Hepatocyte (in vitro differentiated cells): ENCODE results near the gene VWA5B1.

Experiments
- EZH2 ChIP-seq: fragments of 200-600 bp; sonication (generic); IDR thresholded peaks from 2 replicates; pipeline ENCODE4 v1.6.1; 2016; ENCODE audit warnings: antibody characterized with exemption, mild to moderate bottlenecking, borderline replicate concordance
- EZH2phosphoT487 ChIP-seq: fragments of 200-600 bp; sonication (generic); IDR thresholded peaks from one replicate; pipeline ENCODE4 v1.6.1; 2018; ENCODE audit warnings: antibody characterized with exemption, mild to moderate bottlenecking, low read depth, moderate library complexity; ENCODE audit not compliant: unreplicated experiment, severe bottlenecking
- TF ChIP-seq, protein P1 (sequence below): fragments of 200-600 bp; sonication (generic); IDR thresholded peaks from 2 replicates; pipeline ENCODE4 v1.5.1; 2016; ENCODE audit warnings: antibody characterized with exemption, mild to moderate bottlenecking; ENCODE audit not compliant: poor library complexity

DNA sequence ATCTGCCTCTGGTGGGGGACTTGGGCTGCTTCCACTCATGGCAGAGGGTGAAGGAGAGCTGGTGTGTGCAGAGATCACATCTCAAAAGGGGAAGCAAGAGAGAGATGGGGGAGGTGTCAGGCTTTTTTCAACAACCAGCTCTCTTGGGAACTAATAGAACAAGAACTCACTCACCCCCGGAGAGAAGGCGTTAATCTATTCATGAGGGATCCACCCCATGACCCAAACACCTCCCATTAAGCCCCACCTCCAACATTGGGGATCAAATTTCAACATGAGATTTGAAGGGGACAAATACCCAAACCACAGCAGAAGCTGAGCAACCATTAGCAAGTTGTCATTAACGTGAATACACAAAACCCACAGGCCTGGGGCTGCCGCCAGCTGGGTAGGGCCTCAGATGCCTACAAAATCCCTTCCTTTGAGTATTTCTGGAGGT is 12.0 kb upstream of the VWA5B1 start:
- TF ChIP-seq EZH2phosphoT487 (no peak), EZH2 (no peak)
- TF ChIP-seq, protein P1, sequence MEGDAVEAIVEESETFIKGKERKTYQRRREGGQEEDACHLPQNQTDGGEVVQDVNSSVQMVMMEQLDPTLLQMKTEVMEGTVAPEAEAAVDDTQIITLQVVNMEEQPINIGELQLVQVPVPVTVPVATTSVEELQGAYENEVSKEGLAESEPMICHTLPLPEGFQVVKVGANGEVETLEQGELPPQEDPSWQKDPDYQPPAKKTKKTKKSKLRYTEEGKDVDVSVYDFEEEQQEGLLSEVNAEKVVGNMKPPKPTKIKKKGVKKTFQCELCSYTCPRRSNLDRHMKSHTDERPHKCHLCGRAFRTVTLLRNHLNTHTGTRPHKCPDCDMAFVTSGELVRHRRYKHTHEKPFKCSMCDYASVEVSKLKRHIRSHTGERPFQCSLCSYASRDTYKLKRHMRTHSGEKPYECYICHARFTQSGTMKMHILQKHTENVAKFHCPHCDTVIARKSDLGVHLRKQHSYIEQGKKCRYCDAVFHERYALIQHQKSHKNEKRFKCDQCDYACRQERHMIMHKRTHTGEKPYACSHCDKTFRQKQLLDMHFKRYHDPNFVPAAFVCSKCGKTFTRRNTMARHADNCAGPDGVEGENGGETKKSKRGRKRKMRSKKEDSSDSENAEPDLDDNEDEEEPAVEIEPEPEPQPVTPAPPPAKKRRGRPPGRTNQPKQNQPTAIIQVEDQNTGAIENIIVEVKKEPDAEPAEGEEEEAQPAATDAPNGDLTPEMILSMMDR: no peak
